Gastrocnemius medialis (tissue), 4 donors: Measurements from ENCODE around the gene CUX1. TPM values are rescaled to one million over a fixed set of nuclear protein-coding genes. Genes with fewer than 3 reads are reported as not detected.

Experiments used
- ATAC-seq, 2 donors: fragments of 150-250 bp; one replicate each; pipeline ENCODE4 v1.9.1; 2016
- DNase-seq, 2 donors: peaks; one replicate each; pipeline ENCODE4 v3.0.0-alpha.2; 2019
- H3K27ac ChIP-seq, 4 donors: fragments of 200-600 bp; sonication (generic); 1 replicate in 1 of 4; 2 replicates in 3 of 4; pipeline ENCODE4 v1.5.1; 2016 to 2018; ENCODE audit warnings: mild to moderate bottlenecking in 2 of 4, moderate library complexity in 1 of 4
- H3K27me3 ChIP-seq, 3 donors: fragments of 200-600 bp; sonication (generic) in 2 of 3; 1 replicate in 1 of 3; 2 replicates in 2 of 3; pipeline versions ENCODE4 v1.5.1 to v1.6.0; 2016 to 2019; ENCODE audit warnings: mild to moderate bottlenecking in 1 of 3, moderate library complexity in 1 of 3
- H3K36me3 ChIP-seq, 2 donors: fragments of 200-600 bp; sonication (generic) in 1 of 2; one replicate each; pipeline ENCODE4 v1.5.1; 2017 to 2018
- H3K4me1 ChIP-seq, 2 donors: fragments of 200-600 bp; sonication (generic) in 1 of 2; one replicate each; pipeline ENCODE4 v1.5.1; 2016 to 2017; ENCODE audit warnings: mild to moderate bottlenecking in 2 of 2
- H3K4me3 ChIP-seq, 4 donors: fragments of 200-600 bp; sonication (generic) in 3 of 4; 1 replicate in 1 of 4; 2 replicates in 3 of 4; pipeline ENCODE4 v1.5.1; 2016 to 2019; ENCODE audit warnings: mild to moderate bottlenecking in 2 of 4
- H3K9me3 ChIP-seq, 3 donors: fragments of 200-600 bp; sonication (generic) in 2 of 3; 1 replicate in 1 of 3; 2 replicates in 2 of 3; pipeline ENCODE4 v1.5.1; 2016 to 2019
- POLR2A ChIP-seq, 2 donors: fragments of 450-650 bp; IDR thresholded peaks; one replicate each; pipeline ENCODE4 v1.6.1; 2017; ENCODE audit warnings: antibody characterized with exemption in 2 of 2, mild to moderate bottlenecking in 2 of 2, moderate library complexity in 2 of 2
- in situ Hi-C, 4 donors: fragments of 200-750 bp; cut with MboI; loops; one replicate each; pipeline versions ENCODE4 v1.15.0 to v1.8.0; 2017; ENCODE audit warnings: low sequenced_read_pairs in 4 of 4
- intact Hi-C: fragments of 100-400 bp; cut with DNase I; formaldehyde crosslinking; loops from one replicate; pipeline ENCODE4 v1.15.1; 2023; ENCODE audit warnings: low total_unique reads
- total RNA-seq, 4 donors: library from RNA; depleted of rRNA; stranded (reverse); fragments of >200 nt; gene quantifications; one replicate each; pipeline versions ENCODE4 v1.1.0 to v1.2.3, GENCODE V29; 2016
- TF ChIP-seq, protein P1 (sequence below), 5 experiments: fragments of 450-650 bp in 3 of 5; fragments of 200-600 bp in 2 of 5; sonication (generic) in 2 of 5; IDR thresholded peaks in 4 of 5; conservative IDR thresholded peaks in 1 of 5; 1 replicate in 4 of 5; 2 replicates in 1 of 5; pipeline ENCODE4 v1.5.1; 2016 to 2019; ENCODE audit warnings: antibody characterized with exemption in 5 of 5, mild to moderate bottlenecking in 3 of 5, moderate library complexity in 3 of 5

Gene CUX1
- total RNA-seq, 4 donors from 2014 or later = 44.1 to 57.9 (median 54.9) TPM

DNA sequence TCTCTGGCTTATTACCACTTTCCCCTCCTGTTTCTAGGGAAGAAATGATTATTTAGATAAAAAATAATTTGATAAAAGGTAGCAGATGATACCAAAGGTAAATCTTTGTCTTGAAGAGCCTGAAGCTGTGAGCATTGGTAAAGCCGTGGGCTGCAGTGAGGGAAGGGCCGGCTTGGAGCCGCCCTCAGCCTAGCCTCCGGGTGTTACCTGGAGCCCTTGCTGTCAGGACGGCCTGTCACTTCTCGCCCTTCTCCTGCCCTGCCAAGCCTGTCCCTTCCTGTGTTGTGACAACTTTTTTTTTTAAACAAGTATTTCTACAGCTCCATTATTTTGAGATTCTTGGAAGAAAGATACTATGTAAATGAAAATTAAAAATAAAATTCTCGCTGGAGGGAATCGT, 7.0 kb downstream of the CUX1 start:
- no peak overlapping the region for H3K4me3 ChIP-seq
- peak overlapping the region in 1 of 4 donors; percentile 18 for H3K27ac ChIP-seq
- in situ Hi-C loops (loop anchor here in 2 of 4 donors (25.0 kb wide), 2 partner anchors 137 to 413 kb away; no protein-coding TSS in a partner anchor), intact Hi-C loops (loop anchor here (10.0 kb wide), 1 partner anchor 270 kb away; no protein-coding TSS in a partner anchor)
- H3K4me1 ChIP-seq = peaks cover 57 to 60% of the 10 kb centered on the region in 2 donors
- H3K9me3 ChIP-seq = no peaks in the 10 kb centered on the region
- H3K36me3 ChIP-seq = no peaks in the 10 kb centered on the region
- no peak for ATAC-seq
- TF ChIP-seq, protein P1, sequence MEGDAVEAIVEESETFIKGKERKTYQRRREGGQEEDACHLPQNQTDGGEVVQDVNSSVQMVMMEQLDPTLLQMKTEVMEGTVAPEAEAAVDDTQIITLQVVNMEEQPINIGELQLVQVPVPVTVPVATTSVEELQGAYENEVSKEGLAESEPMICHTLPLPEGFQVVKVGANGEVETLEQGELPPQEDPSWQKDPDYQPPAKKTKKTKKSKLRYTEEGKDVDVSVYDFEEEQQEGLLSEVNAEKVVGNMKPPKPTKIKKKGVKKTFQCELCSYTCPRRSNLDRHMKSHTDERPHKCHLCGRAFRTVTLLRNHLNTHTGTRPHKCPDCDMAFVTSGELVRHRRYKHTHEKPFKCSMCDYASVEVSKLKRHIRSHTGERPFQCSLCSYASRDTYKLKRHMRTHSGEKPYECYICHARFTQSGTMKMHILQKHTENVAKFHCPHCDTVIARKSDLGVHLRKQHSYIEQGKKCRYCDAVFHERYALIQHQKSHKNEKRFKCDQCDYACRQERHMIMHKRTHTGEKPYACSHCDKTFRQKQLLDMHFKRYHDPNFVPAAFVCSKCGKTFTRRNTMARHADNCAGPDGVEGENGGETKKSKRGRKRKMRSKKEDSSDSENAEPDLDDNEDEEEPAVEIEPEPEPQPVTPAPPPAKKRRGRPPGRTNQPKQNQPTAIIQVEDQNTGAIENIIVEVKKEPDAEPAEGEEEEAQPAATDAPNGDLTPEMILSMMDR (IDR thresholded peaks at IDR 0.05 in 4 of 5, conservative IDR thresholded peaks at IDR 0.05 in 1 of 5) = no peak
- TF ChIP-seq POLR2A (IDR thresholded peaks at IDR 0.05) = no peak
- no peaks in the 10 kb centered on the region for H3K27me3 ChIP-seq
- no peak for DNase-seq

DNA sequence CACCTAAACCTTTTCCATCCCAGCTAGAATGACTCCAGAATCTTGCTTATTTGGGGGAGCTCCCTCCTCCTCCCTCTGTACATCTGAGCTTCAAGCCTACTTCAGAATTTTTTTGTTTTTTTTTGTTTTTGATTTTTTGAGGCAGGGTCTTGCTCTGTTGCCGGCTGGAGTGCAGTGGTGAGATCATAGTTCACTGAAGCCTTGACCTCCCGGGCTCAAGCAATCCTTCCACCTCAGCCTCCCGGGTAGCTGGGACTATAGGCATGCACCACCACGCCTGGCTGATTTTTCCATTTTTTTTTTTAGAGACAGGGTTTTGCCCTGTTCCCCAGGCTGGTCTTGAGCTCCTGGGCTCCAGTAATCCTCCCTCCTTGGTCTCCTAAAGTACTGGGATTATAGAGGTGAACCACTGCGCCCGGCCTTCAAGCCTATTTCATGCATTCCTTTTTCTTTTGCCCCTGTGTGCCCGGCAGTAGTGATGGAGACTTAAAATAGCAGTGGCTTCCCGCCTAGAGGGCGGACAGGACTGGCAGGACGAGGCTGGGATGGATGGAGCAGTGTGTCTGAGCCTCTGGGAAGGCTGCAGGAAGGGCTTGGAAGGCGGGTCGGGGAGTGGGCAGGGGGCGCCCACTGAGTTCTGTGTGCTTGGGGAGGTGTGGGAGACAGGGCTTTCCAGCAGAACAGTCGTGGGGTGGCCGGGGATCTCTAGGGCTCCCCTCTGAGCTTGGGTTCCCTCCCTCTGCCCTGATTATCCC, 8.8 kb downstream of the CUX1 start:
- intact Hi-C loops = loop anchor here (10.0 kb wide), 1 partner anchor 269 kb away; no protein-coding TSS in a partner anchor

DNA sequence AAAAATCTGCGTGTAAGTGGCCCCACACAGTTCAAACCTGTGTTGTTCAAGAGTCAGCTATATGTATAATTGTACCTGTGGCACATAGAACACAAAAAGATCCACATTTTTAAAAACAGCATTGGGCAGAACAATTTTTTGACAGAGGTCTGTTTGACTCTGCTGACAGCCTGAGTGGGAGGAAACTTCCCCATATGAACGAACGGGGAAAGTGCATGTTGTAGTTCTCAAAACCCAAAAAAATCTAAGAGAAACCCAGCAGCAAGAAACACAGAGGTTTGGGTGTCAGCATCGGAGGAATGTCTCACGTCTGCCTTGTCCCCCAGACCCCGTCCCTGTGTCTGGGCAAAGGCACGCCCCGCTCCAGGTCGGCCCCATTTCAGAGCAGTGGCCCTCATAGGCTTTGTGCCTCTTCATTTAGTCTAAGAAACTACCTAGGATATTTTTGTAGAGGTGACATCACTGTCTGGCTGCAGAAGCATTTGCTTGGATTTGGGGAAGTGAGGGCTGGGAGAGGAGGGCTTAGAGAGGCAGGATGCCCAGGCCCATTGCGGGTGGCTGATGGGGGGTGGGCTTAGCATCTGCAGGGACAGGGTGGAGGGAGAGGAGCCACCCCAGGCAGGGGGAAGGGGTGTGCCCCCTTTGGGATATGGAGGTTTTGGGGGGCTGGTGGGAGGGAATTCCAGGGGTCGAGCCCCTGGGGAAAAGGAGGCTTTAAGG, 11.0 kb downstream of the CUX1 start:
- intact Hi-C loops (loop anchor here (1.0 to 10.0 kb wide), 2 partner anchors 28 to 266 kb away; no protein-coding TSS in a partner anchor), in situ Hi-C loops (loop anchor here in 2 of 4 donors (25.0 kb wide), 1 partner anchor 409 kb away; no protein-coding TSS in a partner anchor)
- no peak for DNase-seq
- Histone ChIP-seq H3K4me3 (no peak overlapping the region), H3K36me3 (no peaks in the 10 kb centered on the region), H3K27ac (no peak overlapping the region), H3K4me1 (peaks cover 41 to 42% of the 10 kb centered on the region in 2 donors), H3K27me3 (no peaks in the 10 kb centered on the region), H3K9me3 (no peaks in the 10 kb centered on the region)
- ATAC-seq = no peak
- no peak for TF ChIP-seq POLR2A (IDR thresholded peaks at IDR 0.05)
- TF ChIP-seq, protein P1 (IDR thresholded peaks at IDR 0.05 in 4 of 5, conservative IDR thresholded peaks at IDR 0.05 in 1 of 5) = no peak

More for the DNA sequence above, 8.8 kb downstream of the CUX1 start:
- no peak overlapping the region for H3K27ac ChIP-seq
- peaks cover 51% of the 10 kb centered on the region in 2 donors for H3K4me1 ChIP-seq
- H3K36me3 ChIP-seq = no peaks in the 10 kb centered on the region
- ATAC-seq (no peak), DNase-seq (no peak)
- H3K9me3 ChIP-seq = no peaks in the 10 kb centered on the region
- H3K27me3 ChIP-seq = no peaks in the 10 kb centered on the region
- H3K4me3 ChIP-seq = no peak overlapping the region
- TF ChIP-seq, protein P1 (IDR thresholded peaks at IDR 0.05 in 4 of 5, conservative IDR thresholded peaks at IDR 0.05 in 1 of 5) = no peak
- TF ChIP-seq POLR2A (IDR thresholded peaks at IDR 0.05) = no peak
- in situ Hi-C loops = loop anchor here in 2 of 4 donors (25.0 kb wide), 1 partner anchor 411 kb away; no protein-coding TSS in a partner anchor

- Histone ChIP-seq H3K27ac (no peak overlapping the region), H3K4me1 (peaks cover 32 to 34% of the 10 kb centered on the region in 2 donors), H3K4me3 (no peak overlapping the region), H3K27me3 (no peaks in the 10 kb centered on the region), H3K36me3 (no peaks in the 10 kb centered on the region), H3K9me3 (no peaks in the 10 kb centered on the region)
- in situ Hi-C loops (loop anchor here in 2 of 4 donors (25.0 kb wide), 1 partner anchor 408 kb away; no protein-coding TSS in a partner anchor), intact Hi-C loops (loop anchor here (10.0 kb wide), 1 partner anchor 265 kb away; no protein-coding TSS in a partner anchor)
- TF ChIP-seq, protein P1 (IDR thresholded peaks at IDR 0.05 in 4 of 5, conservative IDR thresholded peaks at IDR 0.05 in 1 of 5) = no peak
- no peak for TF ChIP-seq POLR2A (IDR thresholded peaks at IDR 0.05)
- ATAC-seq (no peak), DNase-seq (no peak)
Observed at GRCh38 chr7:101829374-101829773, 11.9 kb downstream of the CUX1 start.
